ENCODE measurements around the gene NCOR1.
"Not testable (repeated sequence)": the region's sequence is repeated elsewhere in the genome, so short reads cannot be mapped to it uniquely, and the experiment has no call there.

NCOR1 gene

DNA sequence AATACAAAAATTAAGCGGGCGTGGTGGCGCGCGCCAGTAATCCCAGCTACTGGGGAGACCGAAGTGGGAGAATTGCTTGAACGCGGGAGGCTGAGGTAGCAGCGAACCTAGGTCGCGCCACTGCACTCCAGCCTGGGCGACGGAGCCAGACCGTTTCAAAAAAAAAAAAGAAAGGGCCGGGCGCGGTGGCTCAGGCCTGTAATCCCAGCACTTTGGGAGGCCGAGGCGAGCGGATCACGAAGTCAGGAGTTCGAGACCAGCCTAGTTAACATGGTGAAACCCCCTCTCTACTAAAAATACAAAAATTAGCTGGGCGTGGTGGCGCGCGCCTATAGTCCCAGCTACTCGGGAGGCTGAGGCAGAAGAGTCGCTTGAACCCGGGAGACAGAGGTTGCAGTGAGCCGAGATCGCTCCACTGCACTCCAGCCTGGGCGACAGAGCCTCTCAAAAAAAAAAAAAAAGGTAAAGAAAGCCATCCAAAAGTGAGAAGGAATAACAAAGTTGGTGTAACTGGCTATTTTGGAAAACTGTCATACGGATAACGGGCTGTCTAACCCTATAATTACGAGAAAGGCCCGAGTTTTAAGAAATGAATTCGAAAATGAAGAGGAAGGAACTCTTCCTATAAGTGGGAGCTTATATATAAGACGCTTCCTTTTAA, 1.1 kb upstream of the NCOR1 start:
- Histone ChIP-seq H3K27ac (ENCODE audit: insufficient read depth in 1 of 2, low read depth in 1 of 2, low read length in 2 of 2, poor library complexity in 1 of 2, severe bottlenecking in 2 of 2) (peak overlapping the region; percentile 80 to 89), H3K4me1 (ENCODE audit: control extremely low read depth in 1 of 4, control insufficient read depth in 4 of 4, insufficient read depth in 4 of 4, low read length in 3 of 4) (peaks cover 12 to 42% (median 20%) of the 10 kb centered on the region in 4 experiments), H3K4me3 (ENCODE audit: control insufficient read depth in 1 of 7, extremely low read depth in 1 of 7, insufficient read depth in 4 of 7, low read depth in 2 of 7, low read length in 6 of 7) (peak overlapping the region; percentile 75 to 99 (median 91))
- WGBS (ENCODE audit: insufficient coverage) = 86% methylated on average over 12 of the region's 38 CpGs
- not testable (repeated sequence) for DNase-seq; H3K27me3 ChIP-seq (replicated peaks in 2 of 5; ENCODE audit: control insufficient read depth in 4 of 5, insufficient read depth in 5 of 5, low read length in 4 of 5); H3K36me3 ChIP-seq (ENCODE audit: control insufficient read depth in 4 of 4, insufficient read depth in 4 of 4, low read length in 3 of 4); H3K9me3 ChIP-seq (ENCODE audit: control extremely low read depth in 1 of 5, control insufficient read depth in 4 of 5, insufficient read depth in 2 of 5, low read depth in 1 of 5, low read length in 4 of 5)
- ChIA-PET POLR2A (interaction anchor here (0.5 to 1.4 kb wide), 3 partner anchors 17 to 152 kb away, joined by 3 to 4 read pairs (median 3); no protein-coding TSS in a partner anchor), CTCF (interaction anchor here (0.7 to 1.5 kb wide), 3 partner anchors 9 to 73 kb away, joined by 3 read pairs; no protein-coding TSS in a partner anchor)

DNA sequence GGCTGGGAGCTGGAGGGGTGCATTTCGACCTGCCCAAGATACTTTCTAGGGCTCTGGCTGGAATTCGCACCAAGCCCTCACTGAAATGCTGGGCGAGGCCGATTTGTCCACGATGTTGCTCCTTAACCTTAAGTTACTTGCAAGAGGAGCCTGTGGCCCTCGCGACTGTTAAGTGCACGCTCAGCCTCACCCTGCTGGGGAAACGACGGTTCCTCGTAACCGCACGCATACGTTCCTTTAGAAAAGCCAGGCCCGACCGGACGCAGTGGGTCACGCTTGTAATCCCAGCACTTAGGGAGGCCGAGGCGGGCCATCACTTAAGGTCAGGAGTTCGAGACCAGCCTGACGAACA, 607 bp upstream of the NCOR1 start:
- ChIA-PET CTCF (interaction anchor here (0.7 to 1.5 kb wide), 3 partner anchors 10 to 27 kb away, joined by 3 read pairs; no protein-coding TSS in a partner anchor), POLR2A (interaction anchor here (0.6 to 1.4 kb wide), 2 partner anchors 17 to 649 kb away, joined by 3 to 4 read pairs; no protein-coding TSS in a partner anchor)
- H3K27ac ChIP-seq (ENCODE audit: insufficient read depth in 1 of 2, low read depth in 1 of 2, low read length in 2 of 2, poor library complexity in 1 of 2, severe bottlenecking in 2 of 2) = peak overlapping the region; percentile 80 to 89
- 62% methylated on average over 21 of the region's 22 CpGs for WGBS (ENCODE audit: insufficient coverage)
- DNase-seq = peak in 2 of 3 donors; percentile 60 to 78
- peak overlapping the region; percentile 68 to 99 (median 91) for H3K4me3 ChIP-seq (ENCODE audit: control insufficient read depth in 1 of 7, extremely low read depth in 1 of 7, insufficient read depth in 4 of 7, low read depth in 2 of 7, low read length in 6 of 7)
- peaks cover 12 to 42% (median 20%) of the 10 kb centered on the region in 4 experiments for H3K4me1 ChIP-seq (ENCODE audit: control extremely low read depth in 1 of 4, control insufficient read depth in 4 of 4, insufficient read depth in 4 of 4, low read length in 3 of 4)
- H3K9me3 ChIP-seq (ENCODE audit: control extremely low read depth in 1 of 5, control insufficient read depth in 4 of 5, insufficient read depth in 2 of 5, low read depth in 1 of 5, low read length in 4 of 5) = no peaks in the 10 kb centered on the region
- H3K36me3 ChIP-seq (ENCODE audit: control insufficient read depth in 4 of 4, insufficient read depth in 4 of 4, low read length in 3 of 4) = peaks cover 0 to 2% (median under 1%) of the 10 kb centered on the region in 4 experiments
- H3K27me3 ChIP-seq (replicated peaks in 2 of 5; ENCODE audit: control insufficient read depth in 4 of 5, insufficient read depth in 5 of 5, low read length in 4 of 5) = no peaks in the 10 kb centered on the region

DNA sequence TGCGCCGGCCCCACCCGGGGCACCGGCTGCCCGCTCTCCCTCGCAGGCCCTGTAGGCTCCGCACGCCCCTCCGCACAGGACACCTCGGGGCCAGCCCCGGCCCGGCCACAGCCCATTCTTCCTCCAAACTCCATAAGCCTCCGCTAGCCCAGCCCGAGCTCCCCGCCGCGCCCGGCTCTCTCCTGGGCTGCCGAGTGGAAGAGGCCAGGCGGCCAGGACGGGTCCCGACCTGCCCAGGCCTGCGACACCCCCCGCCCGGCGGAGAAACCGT, 397 bp downstream of the NCOR1 start:
- 0% methylated on average over 23 of the region's 27 CpGs for WGBS (ENCODE audit: insufficient coverage)
- POLR2A ChIA-PET = no interaction called here
- H3K4me1 ChIP-seq (ENCODE audit: control extremely low read depth in 1 of 4, control insufficient read depth in 4 of 4, insufficient read depth in 4 of 4, low read length in 3 of 4) = peaks cover 12 to 42% (median 20%) of the 10 kb centered on the region in 4 experiments

DNA sequence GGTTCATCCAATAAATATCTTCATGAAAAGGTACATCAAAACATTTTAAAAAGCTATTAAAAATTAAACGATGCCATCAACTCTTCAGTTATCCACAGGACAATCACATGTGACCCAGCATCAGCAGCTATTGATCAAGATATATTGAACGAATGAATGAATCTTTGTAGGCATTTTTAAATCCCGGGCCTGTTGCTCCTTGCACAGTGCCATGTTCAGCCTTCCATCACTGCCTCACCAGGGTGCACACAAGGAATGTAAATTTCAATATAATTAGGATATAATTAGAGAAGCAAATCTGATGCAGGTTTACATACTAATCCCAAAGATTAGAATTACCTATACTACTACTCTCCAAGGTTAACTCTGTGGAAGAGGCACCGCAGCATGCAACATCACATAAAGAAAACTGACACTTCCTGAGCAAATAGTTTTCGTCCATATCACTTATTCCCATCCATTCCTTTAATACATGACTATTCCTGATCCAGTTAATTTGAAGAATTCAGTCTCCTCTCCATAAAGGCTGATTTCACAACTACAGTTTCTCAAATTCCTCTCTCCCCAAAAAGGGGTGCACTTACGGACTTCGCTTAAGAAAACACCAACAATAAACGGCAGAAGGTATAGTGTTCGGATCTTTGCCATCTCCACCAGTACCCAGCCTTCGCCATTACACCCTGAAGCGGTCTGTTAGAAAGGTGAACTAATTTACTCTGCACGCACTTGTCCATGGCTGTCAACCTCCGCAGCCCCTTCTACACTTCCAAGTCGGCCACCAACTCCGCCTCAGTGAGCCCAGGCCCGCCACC, 938 bp downstream of the NCOR1 start:
- Histone ChIP-seq H3K4me3 (ENCODE audit: control insufficient read depth in 1 of 7, extremely low read depth in 1 of 7, insufficient read depth in 4 of 7, low read depth in 2 of 7, low read length in 6 of 7) (peak overlapping the region; percentile 68 to 99 (median 91)), H3K27ac (ENCODE audit: insufficient read depth in 1 of 2, low read depth in 1 of 2, low read length in 2 of 2, poor library complexity in 1 of 2, severe bottlenecking in 2 of 2) (peak overlapping the region; percentile 80 to 89), H3K27me3 (replicated peaks in 2 of 5; ENCODE audit: control insufficient read depth in 4 of 5, insufficient read depth in 5 of 5, low read length in 4 of 5) (no peaks in the 10 kb centered on the region), H3K36me3 (ENCODE audit: control insufficient read depth in 4 of 4, insufficient read depth in 4 of 4, low read length in 3 of 4) (no peaks in the 10 kb centered on the region), H3K9me3 (ENCODE audit: control extremely low read depth in 1 of 5, control insufficient read depth in 4 of 5, insufficient read depth in 2 of 5, low read depth in 1 of 5, low read length in 4 of 5) (no peaks in the 10 kb centered on the region), H3K4me1 (ENCODE audit: control extremely low read depth in 1 of 4, control insufficient read depth in 4 of 4, insufficient read depth in 4 of 4, low read length in 3 of 4) (peaks cover 12 to 42% (median 20%) of the 10 kb centered on the region in 4 experiments)
- 5% methylated on average over 14 of the region's 16 CpGs for WGBS (ENCODE audit: insufficient coverage)
- POLR2A ChIA-PET = no interaction called here
- CTCF ChIA-PET = interaction anchor here (1.0 kb wide), 1 partner anchor 24 kb away, joined by 3 read pairs; no protein-coding TSS in a partner anchor
- DNase-seq = no peak

More for the DNA sequence above, 397 bp downstream of the NCOR1 start:
- H3K36me3 ChIP-seq (ENCODE audit: control insufficient read depth in 4 of 4, insufficient read depth in 4 of 4, low read length in 3 of 4) = peaks cover 0 to 2% (median under 1%) of the 10 kb centered on the region in 4 experiments
- H3K9me3 ChIP-seq (ENCODE audit: control extremely low read depth in 1 of 5, control insufficient read depth in 4 of 5, insufficient read depth in 2 of 5, low read depth in 1 of 5, low read length in 4 of 5) = no peaks in the 10 kb centered on the region
- CTCF ChIA-PET = interaction anchor here (1.0 to 1.1 kb wide), 2 partner anchors 16 to 25 kb away, joined by 3 read pairs; no protein-coding TSS in a partner anchor
- peak overlapping the region; percentile 68 to 99 (median 91) for H3K4me3 ChIP-seq (ENCODE audit: control insufficient read depth in 1 of 7, extremely low read depth in 1 of 7, insufficient read depth in 4 of 7, low read depth in 2 of 7, low read length in 6 of 7)
- no peaks in the 10 kb centered on the region for H3K27me3 ChIP-seq (replicated peaks in 2 of 5; ENCODE audit: control insufficient read depth in 4 of 5, insufficient read depth in 5 of 5, low read length in 4 of 5)
- peak overlapping the region; percentile 80 to 89 for H3K27ac ChIP-seq (ENCODE audit: insufficient read depth in 1 of 2, low read depth in 1 of 2, low read length in 2 of 2, poor library complexity in 1 of 2, severe bottlenecking in 2 of 2)
- DNase-seq = peak; percentile 33 to 70 (median 53)

DNA sequence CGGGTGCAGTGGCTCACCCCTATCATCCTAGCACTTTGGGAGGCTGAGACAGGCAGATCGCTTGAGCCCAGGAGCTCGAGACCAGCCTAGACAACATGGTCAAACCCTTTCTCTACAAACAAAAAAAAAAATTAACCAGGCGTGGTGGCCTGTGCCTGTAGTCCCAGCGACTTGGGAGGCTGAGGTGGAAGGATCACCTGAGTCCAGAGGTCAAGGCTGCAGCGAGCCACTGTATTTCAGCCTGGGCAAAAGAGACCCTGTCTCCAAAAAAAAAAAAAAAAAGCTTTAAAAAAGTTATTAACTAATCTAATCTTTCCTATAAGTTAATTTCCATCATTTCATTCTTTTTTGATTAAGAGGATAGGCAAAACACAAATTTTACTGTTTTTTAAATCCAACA, 2.5 kb downstream of the NCOR1 start:
- CTCF ChIA-PET = interaction anchor here (0.6 kb wide), 1 partner anchor 101 kb away, joined by 4 read pairs; no protein-coding TSS in a partner anchor
- Histone ChIP-seq H3K27ac (ENCODE audit: insufficient read depth in 1 of 2, low read depth in 1 of 2, low read length in 2 of 2, poor library complexity in 1 of 2, severe bottlenecking in 2 of 2) (no peak overlapping the region), H3K4me3 (ENCODE audit: control insufficient read depth in 1 of 7, extremely low read depth in 1 of 7, insufficient read depth in 4 of 7, low read depth in 2 of 7, low read length in 6 of 7) (no peak overlapping the region), H3K27me3 (replicated peaks in 2 of 5; ENCODE audit: control insufficient read depth in 4 of 5, insufficient read depth in 5 of 5, low read length in 4 of 5) (no peaks in the 10 kb centered on the region), H3K9me3 (ENCODE audit: control extremely low read depth in 1 of 5, control insufficient read depth in 4 of 5, insufficient read depth in 2 of 5, low read depth in 1 of 5, low read length in 4 of 5) (no peaks in the 10 kb centered on the region), H3K4me1 (ENCODE audit: control extremely low read depth in 1 of 4, control insufficient read depth in 4 of 4, insufficient read depth in 4 of 4, low read length in 3 of 4) (peaks cover 12 to 33% (median 18%) of the 10 kb centered on the region in 4 experiments), H3K36me3 (ENCODE audit: control insufficient read depth in 4 of 4, insufficient read depth in 4 of 4, low read length in 3 of 4) (no peaks in the 10 kb centered on the region)
- POLR2A ChIA-PET = no interaction called here
- DNase-seq = no peak
- WGBS (ENCODE audit: insufficient coverage) = 100% methylated on average over 1 of the region's 6 CpGs

DNA sequence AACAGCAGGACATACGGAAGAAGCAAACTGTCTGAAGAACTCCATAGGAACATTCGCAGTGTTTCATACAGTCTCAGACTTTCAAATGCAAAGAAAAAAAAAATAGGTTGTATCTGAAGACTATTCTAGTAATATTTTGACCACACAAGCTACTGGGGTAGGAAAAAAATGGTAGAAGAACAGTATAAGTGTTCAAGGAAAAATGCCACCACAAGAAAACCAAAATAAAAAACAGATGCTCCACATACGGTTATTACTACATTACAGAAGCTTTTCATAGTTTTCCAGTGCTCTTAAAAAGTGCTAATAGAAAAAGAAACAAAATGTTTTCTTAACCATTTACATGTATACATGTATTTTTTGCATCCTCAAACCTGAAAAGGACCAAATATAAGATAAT, 3.7 kb downstream of the NCOR1 start:
- Histone ChIP-seq H3K27ac (ENCODE audit: insufficient read depth in 1 of 2, low read depth in 1 of 2, low read length in 2 of 2, poor library complexity in 1 of 2, severe bottlenecking in 2 of 2) (no peak overlapping the region), H3K27me3 (replicated peaks in 2 of 5; ENCODE audit: control insufficient read depth in 4 of 5, insufficient read depth in 5 of 5, low read length in 4 of 5) (no peaks in the 10 kb centered on the region), H3K4me1 (ENCODE audit: control extremely low read depth in 1 of 4, control insufficient read depth in 4 of 4, insufficient read depth in 4 of 4, low read length in 3 of 4) (peaks cover 11 to 24% (median 15%) of the 10 kb centered on the region in 4 experiments), H3K4me3 (ENCODE audit: control insufficient read depth in 1 of 7, extremely low read depth in 1 of 7, insufficient read depth in 4 of 7, low read depth in 2 of 7, low read length in 6 of 7) (no peak overlapping the region), H3K36me3 (ENCODE audit: control insufficient read depth in 4 of 4, insufficient read depth in 4 of 4, low read length in 3 of 4) (no peaks in the 10 kb centered on the region), H3K9me3 (ENCODE audit: control extremely low read depth in 1 of 5, control insufficient read depth in 4 of 5, insufficient read depth in 2 of 5, low read depth in 1 of 5, low read length in 4 of 5) (no peaks in the 10 kb centered on the region)
- DNase-seq = no peak
- no CpG with 5 or more reads among the region's 3 CpGs for WGBS (ENCODE audit: insufficient coverage)
- POLR2A ChIA-PET = no interaction called here
- CTCF ChIA-PET = interaction anchor here (1.2 kb wide), 1 partner anchor 148 kb away, joined by 3 read pairs; no protein-coding TSS in a partner anchor

DNA sequence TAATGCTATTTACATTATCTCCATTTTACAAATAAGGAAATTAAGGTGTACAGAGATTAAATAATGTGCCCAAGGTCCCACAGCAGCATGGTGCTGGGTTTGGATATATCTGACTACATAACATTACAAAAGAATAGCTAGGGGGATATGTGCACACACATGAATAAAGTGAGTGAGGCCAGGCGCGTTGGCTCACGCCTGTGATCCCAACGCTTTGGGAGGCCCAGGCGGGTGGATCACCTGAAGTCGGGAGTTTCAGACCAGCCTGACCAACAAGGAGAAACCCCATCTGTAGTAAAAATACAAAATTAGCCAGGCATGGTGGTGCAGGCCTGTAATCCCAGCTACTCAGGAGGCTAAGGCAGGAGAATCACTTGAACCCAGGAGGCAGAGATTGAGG, 10.6 kb downstream of the NCOR1 start:
- CTCF ChIA-PET; H3K27me3 ChIP-seq (replicated peaks in 2 of 5; ENCODE audit: control insufficient read depth in 4 of 5, insufficient read depth in 5 of 5, low read length in 4 of 5); DNase-seq; H3K4me3 ChIP-seq (ENCODE audit: control insufficient read depth in 1 of 7, extremely low read depth in 1 of 7, insufficient read depth in 4 of 7, low read depth in 2 of 7, low read length in 6 of 7); H3K9me3 ChIP-seq (ENCODE audit: control extremely low read depth in 1 of 5, control insufficient read depth in 4 of 5, insufficient read depth in 2 of 5, low read depth in 1 of 5, low read length in 4 of 5); H3K36me3 ChIP-seq (ENCODE audit: control insufficient read depth in 4 of 4, insufficient read depth in 4 of 4, low read length in 3 of 4); H3K27ac ChIP-seq (ENCODE audit: insufficient read depth in 1 of 2, low read depth in 1 of 2, low read length in 2 of 2, poor library complexity in 1 of 2, severe bottlenecking in 2 of 2); H3K4me1 ChIP-seq (ENCODE audit: control extremely low read depth in 1 of 4, control insufficient read depth in 4 of 4, insufficient read depth in 4 of 4, low read length in 3 of 4); POLR2A ChIA-PET: not testable (repeated sequence)
- 100% methylated on average over 1 of the region's 6 CpGs for WGBS (ENCODE audit: insufficient coverage)

Data from common myeloid progenitor, CD34-positive (primary cell).